PC-9 (cell line): ENCODE results near the gene RAMACL. TPM values are rescaled to one million over a fixed set of nuclear protein-coding genes. Genes with fewer than 3 reads are reported as not detected.

Experiments
- BruUV-seq: library from RNA; stranded (reverse); fragments of 400-500 nt; replicated peaks from 2 replicates; lab custom pipeline; 2021; lab: Mats Ljungman, UMichigan
- CTCF ChIA-PET: fragments of 300-600 bp; sonication (Branson Sonifier 250); formaldehyde crosslinking; loops from one replicate; lab custom pipeline; 2022; ENCODE audit warnings: antibody characterized with exemption; lab: Charles Lee
- POLR2A ChIA-PET: fragments of 300-600 bp; sonication (Branson Sonifier 250); formaldehyde crosslinking; loops from one replicate; lab custom pipeline; 2022; ENCODE audit warnings: antibody characterized with exemption; ENCODE audit not compliant: unreplicated experiment; lab: Charles Lee
- DNase-seq, 2 experiments: peaks; one replicate each; pipeline versions ENCODE4 v3.0.0 to v3.0.0-alpha.2; 2015 to 2022; ENCODE audit warnings: mixed read lengths in 1 of 2
- H2AFZ ChIP-seq: fragments of 200-600 bp; sonication (generic); 2 replicates; pipeline ENCODE4 v1.8.1; 2017; ENCODE audit warnings: antibody characterized with exemption
- H3F3A ChIP-seq: fragments of 200-600 bp; sonication (generic); 2 replicates; pipeline ENCODE4 v1.8.1; 2017; ENCODE audit warnings: antibody characterized with exemption, mild to moderate bottlenecking, low read depth; ENCODE audit not compliant: insufficient read depth
- H3K27ac ChIP-seq: fragments of 200-600 bp; sonication (generic); 2 replicates; pipeline ENCODE4 v1.6.1; 2016; ENCODE audit warnings: mixed run types
- H3K27me3 ChIP-seq: fragments of 200-600 bp; sonication (generic); 2 replicates; pipeline ENCODE4 v1.6.1; 2016; ENCODE audit warnings: low read depth, mixed run types; ENCODE audit not compliant: insufficient read depth
- H3K36me3 ChIP-seq: fragments of 200-600 bp; sonication (generic); 2 replicates; pipeline ENCODE4 v1.6.1; 2016; ENCODE audit warnings: low read depth, mixed run types
- H3K4me1 ChIP-seq: fragments of 200-600 bp; sonication (generic); replicated peaks from 2 replicates; pipeline ENCODE4 v1.6.1; 2016; ENCODE audit warnings: mixed run types; ENCODE audit not compliant: insufficient read depth
- H3K4me2 ChIP-seq: fragments of 200-600 bp; sonication (generic); 2 replicates; pipeline ENCODE4 v1.6.1; 2017; ENCODE audit warnings: mixed run types
- H3K4me3 ChIP-seq: fragments of 200-600 bp; sonication (generic); 2 replicates; pipeline ENCODE4 v1.6.1; 2016; ENCODE audit warnings: mixed run types
- H3K79me2 ChIP-seq: fragments of 200-600 bp; sonication (generic); 2 replicates; pipeline ENCODE4 v1.6.1; 2017; ENCODE audit warnings: low read depth, mixed run types
- H3K9me2 ChIP-seq: fragments of 200-600 bp; sonication (generic); 2 replicates; pipeline ENCODE4 v1.8.1; 2017; ENCODE audit warnings: mild to moderate bottlenecking; ENCODE audit not compliant: insufficient read depth
- H3K9me3 ChIP-seq: fragments of 200-600 bp; sonication (generic); 2 replicates; pipeline ENCODE4 v1.8.1; 2016; ENCODE audit warnings: low read depth; ENCODE audit not compliant: insufficient read depth
- H4K20me1 ChIP-seq: fragments of 200-600 bp; sonication (generic); 2 replicates; pipeline ENCODE4 v1.8.1; 2017; ENCODE audit not compliant: insufficient read depth
- CTCF ChIP-seq: fragments of 200-600 bp; sonication (generic); conservative IDR thresholded peaks from 2 replicates; pipeline ENCODE4 v1.6.1; 2017; ENCODE audit warnings: mixed run types, antibody characterized with exemption, mild to moderate bottlenecking, moderate library complexity
- EZH2 ChIP-seq: fragments of 200-600 bp; sonication (generic); IDR thresholded peaks from 2 replicates; pipeline ENCODE4 v1.8.0; 2017; ENCODE audit warnings: antibody characterized with exemption, low read depth
- intact Hi-C: fragments of 100-400 bp; cut with micrococcal nuclease; formaldehyde crosslinking; loops from one replicate; pipeline ENCODE4 v1.10.0; 2022; ENCODE audit not compliant: unreplicated experiment
- total RNA-seq: library from RNA; stranded (reverse); gene quantifications from 2 replicates; pipeline ENCODE4 v1.2.3, GENCODE V29; 2021

RAMACL gene
- total RNA-seq, 1 experiment from 2014 or later: 0.52 TPM

- CTCF ChIA-PET: no interaction called here
- no peaks in the 10 kb centered on the region for H3K36me3 ChIP-seq
- no peak overlapping the region for H3K4me2 ChIP-seq
- no peaks in the 10 kb centered on the region for H3K79me2 ChIP-seq
- no peaks in the 10 kb centered on the region for H3K27me3 ChIP-seq
- no peaks in the 10 kb centered on the region for H3K4me1 ChIP-seq
- TF ChIP-seq CTCF (no peak), EZH2 (no peak)
- no peak overlapping the region for H3K27ac ChIP-seq
- H3F3A ChIP-seq: no peaks in the 10 kb centered on the region
- no peaks in the 10 kb centered on the region for H3K9me2 ChIP-seq
- intact Hi-C loops: no loop called here
- POLR2A ChIA-PET: no interaction called here
- no peak overlapping the region for H3K4me3 ChIP-seq
- H3K9me3 ChIP-seq: no peaks in the 10 kb centered on the region
- no TSS peak for BruUV-seq
- DNase-seq: no peak
- H2AFZ ChIP-seq: no peak overlapping the region
- H4K20me1 ChIP-seq: no peaks in the 10 kb centered on the region
Observed at GRCh38 chr6:166597711-166598440, 11.4 kb upstream of the RAMACL start.

- ChIA-PET POLR2A (no interaction called here), CTCF (interaction anchor here (0.5 kb wide), 1 partner anchor 148 kb away, joined by 13 read pairs; no protein-coding TSS in a partner anchor)
- TF ChIP-seq EZH2 (no peak), CTCF (no peak)
- Histone ChIP-seq H3K4me3 (no peak overlapping the region), H2AFZ (no peak overlapping the region), H3K27ac (no peak overlapping the region), H3F3A (no peaks in the 10 kb centered on the region), H3K9me2 (no peaks in the 10 kb centered on the region), H3K36me3 (no peaks in the 10 kb centered on the region), H3K27me3 (no peaks in the 10 kb centered on the region), H3K4me1 (no peaks in the 10 kb centered on the region), H4K20me1 (no peaks in the 10 kb centered on the region), H3K79me2 (no peaks in the 10 kb centered on the region), H3K9me3 (no peaks in the 10 kb centered on the region), H3K4me2 (no peak overlapping the region)
- no peak for DNase-seq
- intact Hi-C loops: no loop called here
- no TSS peak for BruUV-seq
Observed at GRCh38 chr6:166596776-166597507, 10.5 kb upstream of the RAMACL start.

GRCh38 chr6:166595949-166596348 lies 9.5 kb upstream of the RAMACL start:
- H3K79me2 ChIP-seq: no peaks in the 10 kb centered on the region
- H3F3A ChIP-seq: no peaks in the 10 kb centered on the region
- POLR2A ChIA-PET: no interaction called here
- no peak for DNase-seq
- no peaks in the 10 kb centered on the region for H4K20me1 ChIP-seq
- H3K4me1 ChIP-seq: no peaks in the 10 kb centered on the region
- H3K4me2 ChIP-seq: no peak overlapping the region
- intact Hi-C loops: no loop called here
- CTCF ChIA-PET: no interaction called here
- no peaks in the 10 kb centered on the region for H3K27me3 ChIP-seq
- H3K9me3 ChIP-seq: no peaks in the 10 kb centered on the region
- TF ChIP-seq EZH2: no peak
- no peak for TF ChIP-seq CTCF
- H3K36me3 ChIP-seq: no peaks in the 10 kb centered on the region
- no peak overlapping the region for H3K4me3 ChIP-seq
- no peak overlapping the region for H2AFZ ChIP-seq
- H3K9me2 ChIP-seq: no peaks in the 10 kb centered on the region
- no TSS peak for BruUV-seq
- no peak overlapping the region for H3K27ac ChIP-seq
